GM23338 (cell line): ENCODE data around the gene AP1B1. TPM values are rescaled to one million over a fixed set of nuclear protein-coding genes. Genes with fewer than 3 reads are reported as not detected.

ENCODE experiments used
- ATAC-seq: fragments of 200-7000 bp; cut with Tn5 transposase; 3 replicates; pipeline ENCODE4 v1.9.1; 2020
- DNase-seq: peaks from one replicate; pipeline ENCODE4 v3.0.0-alpha.2; 2015; ENCODE audit warnings: low spot score
- H2AFZ ChIP-seq: fragments of 200-600 bp; sonication (generic); 2 replicates; pipeline ENCODE4 v1.8.0; 2016; ENCODE audit warnings: antibody characterized with exemption, mild to moderate bottlenecking, moderate library complexity
- H3F3A ChIP-seq: fragments of 200-600 bp; sonication (generic); replicated peaks from 2 replicates; pipeline ENCODE4 v1.8.0; 2017; ENCODE audit warnings: antibody characterized with exemption, mixed run types, low read depth
- H3K27ac ChIP-seq: fragments of 200-600 bp; sonication (generic); 2 replicates; pipeline ENCODE4 v1.6.1; 2016; ENCODE audit warnings: low read depth
- H3K27me3 ChIP-seq: fragments of 200-600 bp; sonication (generic); 2 replicates; pipeline ENCODE4 v1.8.0; 2016; ENCODE audit warnings: mild to moderate bottlenecking, mixed run types, moderate library complexity; ENCODE audit not compliant: insufficient read depth
- H3K36me3 ChIP-seq: fragments of 200-600 bp; sonication (generic); 2 replicates; pipeline ENCODE4 v1.8.0; 2016; ENCODE audit warnings: mild to moderate bottlenecking; ENCODE audit not compliant: insufficient read depth
- H3K4me1 ChIP-seq: fragments of 200-600 bp; sonication (generic); 2 replicates; pipeline ENCODE4 v1.8.0; 2016; ENCODE audit warnings: mild to moderate bottlenecking, moderate library complexity; ENCODE audit not compliant: insufficient read depth
- H3K4me2 ChIP-seq: fragments of 200-600 bp; sonication (generic); 2 replicates; pipeline ENCODE4 v1.7.1; 2017; ENCODE audit warnings: mixed run types
- H3K4me3 ChIP-seq: fragments of 200-600 bp; sonication (generic); 2 replicates; pipeline ENCODE4 v1.6.1; 2016; ENCODE audit warnings: mixed run types
- H3K79me2 ChIP-seq: fragments of 200-600 bp; sonication (generic); replicated peaks from 2 replicates; pipeline ENCODE4 v1.8.0; 2017; ENCODE audit warnings: mild to moderate bottlenecking; ENCODE audit not compliant: insufficient read depth
- H3K9me2 ChIP-seq: fragments of 200-600 bp; sonication (generic); 2 replicates; pipeline ENCODE4 v1.8.0; 2017; ENCODE audit not compliant: insufficient read depth
- H4K20me1 ChIP-seq: fragments of 200-600 bp; sonication (generic); replicated peaks from 2 replicates; pipeline ENCODE4 v1.8.0; 2017; ENCODE audit warnings: mild to moderate bottlenecking; ENCODE audit not compliant: insufficient read depth
- H3K27ac Mint-ChIP-seq: 2 replicates; pipeline ENCODE4 v1.8.0; 2020; ENCODE audit warnings: inconsistent platforms, mild to moderate bottlenecking, moderate library complexity, mixed read lengths
- H3K27me3 Mint-ChIP-seq: 3 replicates; pipeline ENCODE4 v1.8.0; 2022; ENCODE audit warnings: low read depth, mild to moderate bottlenecking, moderate library complexity, mixed read lengths, inconsistent platforms; ENCODE audit not compliant: insufficient read depth, poor library complexity
- H3K36me3 Mint-ChIP-seq: 3 replicates; pipeline ENCODE4 v1.8.0; 2021; ENCODE audit warnings: low read depth, mild to moderate bottlenecking, inconsistent platforms, moderate library complexity, mixed read lengths
- H3K4me1 Mint-ChIP-seq: 3 replicates; pipeline ENCODE4 v1.8.0; 2020; ENCODE audit warnings: mild to moderate bottlenecking, inconsistent platforms, mixed read lengths
- H3K4me3 Mint-ChIP-seq: 3 replicates; pipeline ENCODE4 v1.8.0; 2021; ENCODE audit warnings: moderate library complexity, mild to moderate bottlenecking, inconsistent platforms, mixed read lengths
- H3K9me3 Mint-ChIP-seq: 3 replicates; pipeline ENCODE4 v1.8.0; 2020; ENCODE audit warnings: moderate library complexity, mild to moderate bottlenecking, inconsistent platforms, mixed read lengths
- CREB1 ChIP-seq: fragments of 250-450 bp; sonication (Bioruptor Pico); IDR thresholded peaks from 2 replicates; pipeline ENCODE4 v1.5.0; 2020; ENCODE audit warnings: low read depth, mild to moderate bottlenecking, moderate library complexity
- EZH2phosphoT487 ChIP-seq: fragments of 200-600 bp; sonication (generic); IDR thresholded peaks from one replicate; pipeline ENCODE4 v1.8.1; 2018; ENCODE audit warnings: antibody characterized with exemption; ENCODE audit not compliant: unreplicated experiment
- JUNB ChIP-seq: IDR thresholded peaks from one replicate; pipeline ENCODE4 v1.6.1; 2016; ENCODE audit warnings: antibody characterized with exemption; ENCODE audit not compliant: unreplicated experiment
- NANOG ChIP-seq: IDR thresholded peaks from 2 replicates; pipeline ENCODE4 v1.6.1; 2016; ENCODE audit warnings: antibody characterized with exemption, borderline replicate concordance
- POLR2AphosphoS5 ChIP-seq: IDR thresholded peaks from 2 replicates; pipeline ENCODE4 v1.6.1; 2016; ENCODE audit warnings: antibody characterized with exemption, low read depth
- STAT1 ChIP-seq: IDR thresholded peaks from one replicate; pipeline ENCODE4 v1.6.1; 2016; ENCODE audit warnings: antibody characterized with exemption; ENCODE audit not compliant: unreplicated experiment
- ZNF114 ChIP-seq: fragments of 250-450 bp; sonication (Bioruptor Pico); IDR thresholded peaks from 2 replicates; pipeline ENCODE4 v1.5.0; 2020; ENCODE audit warnings: mild to moderate bottlenecking, moderate library complexity
- ZNF331 ChIP-seq: fragments of 250-450 bp; sonication (Bioruptor Pico); IDR thresholded peaks from 2 replicates; pipeline ENCODE4 v1.5.0; 2020; ENCODE audit warnings: low read depth, mild to moderate bottlenecking, moderate library complexity
- ZNF462 ChIP-seq: fragments of 250-450 bp; sonication (Bioruptor Pico); IDR thresholded peaks from 2 replicates; pipeline ENCODE4 v1.5.0; 2020; ENCODE audit warnings: mild to moderate bottlenecking, moderate library complexity
- polyA plus RNA-seq: library from polyadenylated mRNA; unstranded; fragments of >200 nt; fragmentation: Nextera tagmentation; extraction: Ambion mirVana; gene quantifications from 2 replicates; pipeline ENCODE4 v1.2.1, GENCODE V29; 2016
- total RNA-seq: library from RNA; depleted of rRNA; stranded (reverse); fragments of >200 nt; shearing (Covaris generic); gene quantifications from 2 replicates; pipeline ENCODE4 v1.2.3, GENCODE V29; 2014
- TF ChIP-seq, protein P1 (sequence below): IDR thresholded peaks from 2 replicates; pipeline ENCODE4 v1.6.1; 2016; ENCODE audit warnings: antibody characterized with exemption
- TF ChIP-seq, protein P2 (sequence below), 2 experiments: fragments of 200-600 bp in 1 of 2; sonication (generic) in 1 of 2; conservative IDR thresholded peaks; 2 replicates each; pipeline versions ENCODE4 v1.5.1 to v1.6.1; 2016 to 2017; ENCODE audit warnings: antibody characterized with exemption in 2 of 2, low read depth in 2 of 2, mild to moderate bottlenecking in 2 of 2, moderate library complexity in 1 of 2
- TF ChIP-seq, protein P3 (sequence below): IDR thresholded peaks from one replicate; pipeline ENCODE4 v1.6.1; 2018; ENCODE audit warnings: antibody characterized with exemption; ENCODE audit not compliant: unreplicated experiment

Gene AP1B1
- total and polyA plus RNA-seq, 2 experiments from 2014 or later = 19.5 to 74.4 TPM

GRCh38 chr22:29433856-29434255, 45.5 kb upstream of the AP1B1 start:
- no peak overlapping the region for H3K27ac Mint-ChIP-seq
- H3K27me3 Mint-ChIP-seq = peaks cover 4% of the 10 kb centered on the region
- H3K4me1 Mint-ChIP-seq = peaks cover 18% of the 10 kb centered on the region
- no peaks in the 10 kb centered on the region for H3K9me3 Mint-ChIP-seq
- H3K79me2 ChIP-seq = no peaks in the 10 kb centered on the region
- ATAC-seq (no peak), DNase-seq (no peak)
- no peak overlapping the region for H3K4me2 ChIP-seq
- no peaks in the 10 kb centered on the region for H3F3A ChIP-seq
- no peaks in the 10 kb centered on the region for H4K20me1 ChIP-seq
- H3K4me3 Mint-ChIP-seq = no peak overlapping the region
- no peak overlapping the region for H3K27ac ChIP-seq
- no peaks in the 10 kb centered on the region; the same call in 1 of the 2 replicates for H3K9me2 ChIP-seq
- no peak overlapping the region for H3K4me3 ChIP-seq
- no peak overlapping the region for H2AFZ ChIP-seq
- no peaks in the 10 kb centered on the region for H3K27me3 ChIP-seq
- TF ChIP-seq CREB1 (CRISPR knock-in tag) (no peak), POLR2AphosphoS5 (no peak), EZH2phosphoT487 (no peak), ZNF331 (CRISPR knock-in tag) (no peak), JUNB (no peak), ZNF462 (no peak), ZNF114 (CRISPR knock-in tag) (no peak), STAT1 (no peak), NANOG (no peak)
- TF ChIP-seq, protein P1, sequence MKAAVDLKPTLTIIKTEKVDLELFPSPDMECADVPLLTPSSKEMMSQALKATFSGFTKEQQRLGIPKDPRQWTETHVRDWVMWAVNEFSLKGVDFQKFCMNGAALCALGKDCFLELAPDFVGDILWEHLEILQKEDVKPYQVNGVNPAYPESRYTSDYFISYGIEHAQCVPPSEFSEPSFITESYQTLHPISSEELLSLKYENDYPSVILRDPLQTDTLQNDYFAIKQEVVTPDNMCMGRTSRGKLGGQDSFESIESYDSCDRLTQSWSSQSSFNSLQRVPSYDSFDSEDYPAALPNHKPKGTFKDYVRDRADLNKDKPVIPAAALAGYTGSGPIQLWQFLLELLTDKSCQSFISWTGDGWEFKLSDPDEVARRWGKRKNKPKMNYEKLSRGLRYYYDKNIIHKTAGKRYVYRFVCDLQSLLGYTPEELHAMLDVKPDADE = no peak
- TF ChIP-seq, protein P2, sequence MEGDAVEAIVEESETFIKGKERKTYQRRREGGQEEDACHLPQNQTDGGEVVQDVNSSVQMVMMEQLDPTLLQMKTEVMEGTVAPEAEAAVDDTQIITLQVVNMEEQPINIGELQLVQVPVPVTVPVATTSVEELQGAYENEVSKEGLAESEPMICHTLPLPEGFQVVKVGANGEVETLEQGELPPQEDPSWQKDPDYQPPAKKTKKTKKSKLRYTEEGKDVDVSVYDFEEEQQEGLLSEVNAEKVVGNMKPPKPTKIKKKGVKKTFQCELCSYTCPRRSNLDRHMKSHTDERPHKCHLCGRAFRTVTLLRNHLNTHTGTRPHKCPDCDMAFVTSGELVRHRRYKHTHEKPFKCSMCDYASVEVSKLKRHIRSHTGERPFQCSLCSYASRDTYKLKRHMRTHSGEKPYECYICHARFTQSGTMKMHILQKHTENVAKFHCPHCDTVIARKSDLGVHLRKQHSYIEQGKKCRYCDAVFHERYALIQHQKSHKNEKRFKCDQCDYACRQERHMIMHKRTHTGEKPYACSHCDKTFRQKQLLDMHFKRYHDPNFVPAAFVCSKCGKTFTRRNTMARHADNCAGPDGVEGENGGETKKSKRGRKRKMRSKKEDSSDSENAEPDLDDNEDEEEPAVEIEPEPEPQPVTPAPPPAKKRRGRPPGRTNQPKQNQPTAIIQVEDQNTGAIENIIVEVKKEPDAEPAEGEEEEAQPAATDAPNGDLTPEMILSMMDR (conservative IDR thresholded peaks at IDR 0.05; ENCODE audit: low read depth in 2 of 2) = no peak
- TF ChIP-seq, protein P3, sequence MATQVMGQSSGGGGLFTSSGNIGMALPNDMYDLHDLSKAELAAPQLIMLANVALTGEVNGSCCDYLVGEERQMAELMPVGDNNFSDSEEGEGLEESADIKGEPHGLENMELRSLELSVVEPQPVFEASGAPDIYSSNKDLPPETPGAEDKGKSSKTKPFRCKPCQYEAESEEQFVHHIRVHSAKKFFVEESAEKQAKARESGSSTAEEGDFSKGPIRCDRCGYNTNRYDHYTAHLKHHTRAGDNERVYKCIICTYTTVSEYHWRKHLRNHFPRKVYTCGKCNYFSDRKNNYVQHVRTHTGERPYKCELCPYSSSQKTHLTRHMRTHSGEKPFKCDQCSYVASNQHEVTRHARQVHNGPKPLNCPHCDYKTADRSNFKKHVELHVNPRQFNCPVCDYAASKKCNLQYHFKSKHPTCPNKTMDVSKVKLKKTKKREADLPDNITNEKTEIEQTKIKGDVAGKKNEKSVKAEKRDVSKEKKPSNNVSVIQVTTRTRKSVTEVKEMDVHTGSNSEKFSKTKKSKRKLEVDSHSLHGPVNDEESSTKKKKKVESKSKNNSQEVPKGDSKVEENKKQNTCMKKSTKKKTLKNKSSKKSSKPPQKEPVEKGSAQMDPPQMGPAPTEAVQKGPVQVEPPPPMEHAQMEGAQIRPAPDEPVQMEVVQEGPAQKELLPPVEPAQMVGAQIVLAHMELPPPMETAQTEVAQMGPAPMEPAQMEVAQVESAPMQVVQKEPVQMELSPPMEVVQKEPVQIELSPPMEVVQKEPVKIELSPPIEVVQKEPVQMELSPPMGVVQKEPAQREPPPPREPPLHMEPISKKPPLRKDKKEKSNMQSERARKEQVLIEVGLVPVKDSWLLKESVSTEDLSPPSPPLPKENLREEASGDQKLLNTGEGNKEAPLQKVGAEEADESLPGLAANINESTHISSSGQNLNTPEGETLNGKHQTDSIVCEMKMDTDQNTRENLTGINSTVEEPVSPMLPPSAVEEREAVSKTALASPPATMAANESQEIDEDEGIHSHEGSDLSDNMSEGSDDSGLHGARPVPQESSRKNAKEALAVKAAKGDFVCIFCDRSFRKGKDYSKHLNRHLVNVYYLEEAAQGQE = no peak
- no peaks in the 10 kb centered on the region for H3K36me3 ChIP-seq
- H3K4me1 ChIP-seq = peaks cover 11% of the 10 kb centered on the region
- no peaks in the 10 kb centered on the region for H3K36me3 Mint-ChIP-seq
